Measurements from ENCODE around the gene CYP3A7.

DNA sequence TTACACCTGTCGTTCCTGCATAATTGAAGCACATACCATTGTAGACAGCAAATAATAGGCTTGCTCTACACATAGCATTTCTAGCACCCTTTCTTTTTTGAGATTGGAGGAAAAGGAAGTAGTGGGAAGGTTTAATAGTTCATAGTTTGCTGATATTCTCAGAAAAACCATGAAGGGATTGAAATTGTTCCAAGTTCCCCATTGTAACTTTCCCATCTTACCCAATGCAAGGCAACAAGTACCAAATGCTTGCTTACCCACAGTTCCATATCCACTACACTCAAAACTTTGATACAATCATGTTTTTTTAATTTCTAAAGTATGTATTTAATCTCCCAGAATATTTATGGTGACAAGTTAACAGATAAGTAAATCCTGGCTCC lies 69.0 kb downstream of the CYP3A7 start:
- TF ChIP-seq POLR2A (IDR thresholded peaks at IDR 0.05; ENCODE audit: low read depth, low read length) = no peak
- no peak for TF ChIP-seq POLR2AphosphoS5 (IDR thresholded peaks at IDR 0.05; ENCODE audit: low read depth, low read length)
- no peak for TF ChIP-seq TAF1 (IDR thresholded peaks at IDR 0.05; ENCODE audit: borderline replicate concordance, low read depth, low read length)

Measured in GM12892 (cell line).